Cerebellar cortex (tissue), 1 donor: ENCODE results near the gene PPP2R1B.
"Not testable (repeated sequence)": the region's sequence is repeated elsewhere in the genome, so short reads cannot be mapped to it uniquely, and the experiment has no call there.

Experiments used
- DNase-seq: peaks from one replicate; pipeline ENCODE4 v3.0.0-alpha.2; 2015; ENCODE audit warnings: low spot score

PPP2R1B gene

GRCh38 chr11:111782109-111782741, 16.0 kb upstream of the PPP2R1B start:
- DNase-seq = no peak

DNA sequence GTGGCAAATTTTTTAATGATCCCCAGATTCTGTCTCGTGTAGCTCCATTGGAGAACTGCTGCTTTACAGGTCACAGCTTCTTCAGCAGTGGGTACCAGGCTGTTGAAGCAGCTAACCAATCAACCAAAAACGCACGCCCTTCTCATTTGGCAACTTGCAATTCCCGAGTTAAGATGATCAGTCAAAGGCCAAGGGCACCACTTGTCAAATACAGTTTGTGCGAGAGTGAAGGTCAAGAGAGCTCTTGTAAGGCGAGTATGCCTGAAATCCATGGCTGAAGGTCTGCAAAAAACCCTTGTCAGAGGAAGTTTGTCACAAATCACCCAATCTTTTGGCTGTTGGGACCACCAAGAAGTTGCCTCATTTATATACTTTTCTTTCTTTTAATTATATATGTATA, 12.9 kb upstream of the PPP2R1B start:
- DNase-seq = no peak

DNA sequence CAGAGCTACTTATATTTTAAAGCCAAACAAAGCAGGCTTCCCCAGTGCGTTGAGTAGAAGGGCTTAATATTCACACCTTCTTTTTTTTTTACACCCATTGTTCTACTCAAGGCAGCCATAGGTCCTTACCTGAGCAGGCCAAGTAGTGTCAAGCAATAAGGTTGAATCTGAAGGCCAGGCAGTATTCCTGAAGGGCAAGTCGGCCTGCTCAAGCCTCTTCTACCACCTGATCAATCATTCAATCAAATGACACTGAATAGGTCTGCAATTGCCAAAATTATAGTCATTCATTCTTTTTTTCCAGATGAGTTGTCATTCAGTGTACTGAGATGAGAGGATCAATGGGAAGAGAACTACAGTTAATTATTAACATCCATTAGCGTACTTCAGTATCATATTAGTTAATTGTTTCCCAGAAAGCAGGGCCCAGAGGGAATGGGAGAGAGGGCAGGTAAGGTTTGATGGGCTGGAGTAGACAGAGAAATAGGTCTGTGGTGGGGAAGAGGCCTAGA, 11.9 kb upstream of the PPP2R1B start:
- no peak for DNase-seq

- peak; percentile 91 for DNase-seq
Observed at GRCh38 chr11:111777094-111778046, 11.2 kb upstream of the PPP2R1B start.

GRCh38 chr11:111776398-111777093, 10.4 kb upstream of the PPP2R1B start:
- DNase-seq = no peak

GRCh38 chr11:111774955-111775710, 8.9 kb upstream of the PPP2R1B start:
- DNase-seq = no peak

DNA sequence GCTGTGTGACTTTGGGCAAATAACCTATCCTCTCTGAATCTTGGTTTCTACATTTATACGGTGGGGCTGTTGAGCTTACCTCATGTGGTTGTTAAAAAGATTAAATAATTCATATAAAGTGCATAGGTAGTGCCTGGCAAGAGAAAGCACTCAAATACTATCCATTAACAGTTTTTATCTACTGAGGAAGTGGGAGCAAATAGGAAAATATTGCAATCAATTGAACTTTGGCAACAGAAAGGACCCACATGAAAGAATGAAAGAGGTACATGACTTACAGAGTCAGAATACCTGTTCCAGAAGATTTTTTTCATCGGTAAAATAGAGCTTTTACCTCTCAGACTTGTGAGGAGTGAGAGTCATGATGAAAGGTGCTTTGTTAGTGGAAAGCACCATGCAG, 6.3 kb upstream of the PPP2R1B start:
- no peak for DNase-seq

GRCh38 chr11:111771205-111771604, 5.0 kb upstream of the PPP2R1B start:
- not testable (repeated sequence) for DNase-seq

GRCh38 chr11:111770581-111771134, 4.5 kb upstream of the PPP2R1B start:
- DNase-seq = no peak

DNA sequence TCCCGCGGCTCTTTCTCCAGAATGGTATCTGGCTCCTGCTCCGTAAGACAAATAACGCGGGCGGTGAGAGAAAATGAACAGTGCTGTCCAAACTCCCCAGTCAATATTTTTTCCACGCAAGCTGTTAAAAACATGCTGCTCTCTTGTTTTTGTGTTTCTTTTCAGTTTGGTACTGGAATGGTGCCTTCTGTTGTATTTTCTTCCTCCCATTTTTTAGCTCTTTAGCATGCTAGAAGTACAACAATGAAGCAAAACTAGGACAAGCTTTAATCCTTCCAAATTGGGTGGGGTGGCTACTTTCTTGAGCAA, 599 bp upstream of the PPP2R1B start:
- no peak for DNase-seq

GRCh38 chr11:111765320-111765983, 737 bp downstream of the PPP2R1B start:
- DNase-seq = no peak

DNA sequence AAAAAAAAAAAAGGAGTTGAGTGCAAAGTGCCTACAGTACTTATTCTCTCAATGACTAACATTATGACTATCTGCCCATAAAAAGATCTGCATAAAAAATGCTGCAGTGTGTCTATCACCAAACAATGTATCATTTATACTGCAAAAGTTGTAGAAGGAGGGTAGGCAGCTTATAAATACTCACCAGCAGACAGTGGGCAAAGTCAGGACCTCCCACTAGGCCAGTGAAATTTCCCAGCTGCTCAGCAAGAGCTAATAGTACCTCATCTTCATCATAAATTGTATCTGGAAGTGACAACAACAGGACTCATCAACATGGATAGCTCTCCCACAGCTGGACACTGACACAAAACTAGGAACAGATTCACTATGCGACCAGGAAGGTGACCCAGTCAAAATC, 1.6 kb downstream of the PPP2R1B start:
- no peak for DNase-seq

DNA sequence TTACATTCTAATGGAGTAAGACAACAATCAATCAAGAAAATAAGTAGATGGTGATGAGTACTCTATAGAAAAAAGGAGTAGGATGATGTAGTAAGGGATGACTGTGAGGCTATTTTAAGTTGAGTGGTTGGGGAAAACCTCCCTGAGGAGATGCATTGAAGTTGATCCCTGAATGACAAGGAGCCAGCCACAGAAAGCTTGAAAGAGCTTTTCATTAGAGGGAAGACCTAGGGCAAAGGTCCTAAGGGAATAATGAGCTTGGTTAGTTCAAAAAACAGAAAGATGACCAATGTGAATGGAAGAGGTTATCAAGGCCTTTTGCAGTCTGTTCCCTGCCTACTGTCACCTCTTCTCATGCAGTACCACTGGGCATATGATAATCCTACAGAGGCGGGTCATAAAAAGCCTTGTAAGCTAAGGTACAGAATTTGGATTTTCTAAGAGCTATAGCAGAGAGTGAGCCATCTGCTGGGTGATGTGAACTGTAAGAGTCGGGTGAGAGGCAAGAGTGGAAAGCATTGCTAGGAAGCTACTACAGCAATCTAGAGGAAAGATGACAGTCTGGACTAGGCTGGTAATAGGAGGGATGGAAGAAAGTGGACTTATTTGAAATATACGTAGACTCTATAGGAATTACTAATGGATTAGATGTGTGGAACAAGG, 3.1 kb downstream of the PPP2R1B start:
- peak; percentile 78 for DNase-seq

- no peak for DNase-seq
Observed at GRCh38 chr11:111762526-111762925, 3.7 kb downstream of the PPP2R1B start.

GRCh38 chr11:111761036-111761435, 5.2 kb downstream of the PPP2R1B start:
- DNase-seq = peak; percentile 97

DNA sequence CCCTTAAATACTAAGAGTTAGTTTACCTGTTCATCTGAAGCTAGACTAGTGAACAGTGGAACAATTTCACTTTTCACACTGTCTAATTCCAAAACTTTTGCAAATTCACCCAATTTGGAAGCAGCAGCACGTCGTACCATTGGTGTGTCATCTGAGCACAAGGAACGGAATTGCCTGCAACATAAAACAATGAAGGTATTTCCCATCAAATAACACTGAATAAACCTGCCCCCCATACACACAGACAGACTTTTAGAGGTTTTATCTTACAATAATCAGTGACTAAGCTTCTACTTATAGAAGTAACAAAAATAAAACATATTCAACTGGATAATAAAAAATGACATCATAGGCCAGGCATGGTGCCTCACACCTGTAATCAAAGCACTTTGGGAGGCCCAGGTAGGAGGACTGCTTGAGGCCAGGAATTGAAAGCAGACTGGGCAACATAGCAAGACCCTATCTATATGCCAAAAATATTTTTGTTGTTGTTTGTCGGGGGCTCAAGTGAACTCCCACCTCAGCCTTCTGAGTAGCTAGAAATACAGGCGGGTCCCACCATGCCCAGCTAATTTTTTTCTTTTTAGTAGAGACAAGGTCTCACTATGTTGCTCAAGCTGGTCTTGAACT, 6.3 kb downstream of the PPP2R1B start:
- DNase-seq = no peak

DNA sequence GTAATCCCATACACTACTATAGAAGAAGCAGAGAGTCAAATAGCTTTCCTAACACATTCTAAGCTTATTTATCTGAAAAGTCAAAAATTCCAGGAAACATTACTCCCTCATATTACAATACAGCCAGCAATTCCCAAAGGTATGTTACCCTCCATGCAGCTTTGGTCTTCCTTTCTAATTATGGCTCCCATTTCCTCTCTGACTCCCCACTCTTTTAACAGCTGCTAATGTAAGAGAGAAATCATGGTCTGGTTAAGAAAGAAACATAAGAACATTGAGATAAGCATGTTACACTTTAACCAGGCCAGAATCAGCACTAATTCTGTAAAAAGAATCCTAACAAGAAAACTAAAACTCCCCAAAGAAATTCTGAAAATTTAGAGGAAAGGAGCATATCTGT, 6.8 kb downstream of the PPP2R1B start:
- DNase-seq = no peak

- no peak for DNase-seq
Observed at GRCh38 chr11:111756097-111756496, 10.1 kb downstream of the PPP2R1B start.

GRCh38 chr11:111749646-111750045, 16.5 kb downstream of the PPP2R1B start:
- peak; percentile 91 for DNase-seq
